ENCODE data around the gene PROSER2. TPM values are rescaled to one million over a fixed set of nuclear protein-coding genes. Genes with fewer than 3 reads are reported as not detected.
A peak's percentile ranks its signal among the peaks of the same experiment; 100 is the strongest.

PROSER2 gene
- total and polyA plus RNA-seq, 10 donors: 1.6 to 15.4 (median 6.1) TPM

GRCh38 chr10:11865561-11865960 lies 42.4 kb downstream of the PROSER2 start:
- Histone ChIP-seq H3K36me3 (peaks cover 0 to 65% (median 6%) of the 10 kb centered on the region in 6 donors), H3K27me3 (replicated peaks in 1 of 7) (no peaks in the 10 kb centered on the region), H3K9me3 (no peaks in the 10 kb centered on the region), H3K4me3 (no peak overlapping the region), H3K27ac (no peak overlapping the region), H3K4me1 (peaks cover 0 to 35% (median 16%) of the 10 kb centered on the region in 6 donors)
- intact Hi-C loops (cut with DNase I; ENCODE audit: low total_unique reads): no loop called here
- no peak for TF ChIP-seq CTCF (IDR thresholded peaks at IDR 0.05 in 8 of 11, conservative IDR thresholded peaks at IDR 0.05 in 3 of 11)
- no peak for TF ChIP-seq POLR2A (IDR thresholded peaks at IDR 0.05)
- TF ChIP-seq POLR2AphosphoS5 (IDR thresholded peaks at IDR 0.05): no peak
- WGBS, 5 donors: 83 to 90% (median 84%) methylated on average over 11 of the region's 11 CpGs
- peak; percentile 44 for DNase-seq

GRCh38 chr10:11866199-11866925 lies 43.2 kb downstream of the PROSER2 start:
- Histone ChIP-seq H3K9me3 (no peaks in the 10 kb centered on the region), H3K4me3 (no peak overlapping the region), H3K4me1 (peaks cover 0 to 43% (median 17%) of the 10 kb centered on the region in 6 donors), H3K27ac (no peak overlapping the region), H3K27me3 (replicated peaks in 1 of 7) (no peaks in the 10 kb centered on the region), H3K36me3 (peaks cover 0 to 59% (median 2%) of the 10 kb centered on the region in 6 donors)
- DNase-seq: peak; percentile 31
- TF ChIP-seq POLR2AphosphoS5 (IDR thresholded peaks at IDR 0.05) (no peak), POLR2A (IDR thresholded peaks at IDR 0.05) (no peak)
- 95 to 98% (median 97%) methylated on average over 18 of the region's 18 CpGs for WGBS, 5 donors
- intact Hi-C loops (cut with DNase I; ENCODE audit: low total_unique reads): no loop called here

- 91 to 99% (median 94%) methylated on average over 10 to 12 of the region's 12 CpGs for WGBS, 5 donors
- H3K9me3 ChIP-seq: no peaks in the 10 kb centered on the region
- H3K4me3 ChIP-seq: no peak overlapping the region
- intact Hi-C loops (cut with DNase I; ENCODE audit: low total_unique reads): no loop called here
- no peak for TF ChIP-seq POLR2AphosphoS5 (IDR thresholded peaks at IDR 0.05)
- TF ChIP-seq POLR2A (IDR thresholded peaks at IDR 0.05): no peak
- no peak for TF ChIP-seq CTCF (IDR thresholded peaks at IDR 0.05 in 8 of 11, conservative IDR thresholded peaks at IDR 0.05 in 3 of 11)
- H3K27ac ChIP-seq: no peak overlapping the region
- peaks cover 0 to 34% (median 7%) of the 10 kb centered on the region in 6 donors for H3K4me1 ChIP-seq
- H3K36me3 ChIP-seq: peaks cover 0 to 47% (median 0%) of the 10 kb centered on the region in 6 donors
- no peaks in the 10 kb centered on the region for H3K27me3 ChIP-seq (replicated peaks in 1 of 7)
- no peak for DNase-seq
These were observed 46.1 kb downstream of the PROSER2 start for GRCh38 chr10:11869219-11869618.

GRCh38 chr10:11869743-11870460 lies 46.7 kb downstream of the PROSER2 start:
- H3K9me3 ChIP-seq: no peaks in the 10 kb centered on the region
- H3K4me1 ChIP-seq: peaks cover 1 to 34% (median 13%) of the 10 kb centered on the region in 6 donors
- DNase-seq: peak; percentile 69
- no peak overlapping the region for H3K4me3 ChIP-seq
- intact Hi-C loops (cut with DNase I; ENCODE audit: low total_unique reads): no loop called here
- 79 to 92% (median 86%) methylated on average over 27 to 78 of the region's 78 CpGs for WGBS, 5 donors
- no peak overlapping the region for H3K27ac ChIP-seq
- peaks cover 0 to 47% (median 0%) of the 10 kb centered on the region in 6 donors for H3K36me3 ChIP-seq
- no peaks in the 10 kb centered on the region for H3K27me3 ChIP-seq (replicated peaks in 1 of 7)
- TF ChIP-seq POLR2A (IDR thresholded peaks at IDR 0.05): no peak
- no peak for TF ChIP-seq POLR2AphosphoS5 (IDR thresholded peaks at IDR 0.05)
- no peak for TF ChIP-seq CTCF (IDR thresholded peaks at IDR 0.05 in 8 of 11, conservative IDR thresholded peaks at IDR 0.05 in 3 of 11)

Measured in spleen (tissue), 11 donors.